Stimulated activated CD4-positive, alpha-beta T cell treated with anti-CD3 and anti-CD28 coated beads, Interleukin-1b, Interleukin-23, amount 100 ng/mL, for 4 hours (primary cell): ENCODE data around the gene PLA2G4E.

Source experiments
- DNase-seq, 2 donors: peaks; one replicate each; pipeline ENCODE4 v3.0.0-alpha.2; 2020; ENCODE audit warnings: low read depth in 2 of 2

PLA2G4E gene

DNA sequence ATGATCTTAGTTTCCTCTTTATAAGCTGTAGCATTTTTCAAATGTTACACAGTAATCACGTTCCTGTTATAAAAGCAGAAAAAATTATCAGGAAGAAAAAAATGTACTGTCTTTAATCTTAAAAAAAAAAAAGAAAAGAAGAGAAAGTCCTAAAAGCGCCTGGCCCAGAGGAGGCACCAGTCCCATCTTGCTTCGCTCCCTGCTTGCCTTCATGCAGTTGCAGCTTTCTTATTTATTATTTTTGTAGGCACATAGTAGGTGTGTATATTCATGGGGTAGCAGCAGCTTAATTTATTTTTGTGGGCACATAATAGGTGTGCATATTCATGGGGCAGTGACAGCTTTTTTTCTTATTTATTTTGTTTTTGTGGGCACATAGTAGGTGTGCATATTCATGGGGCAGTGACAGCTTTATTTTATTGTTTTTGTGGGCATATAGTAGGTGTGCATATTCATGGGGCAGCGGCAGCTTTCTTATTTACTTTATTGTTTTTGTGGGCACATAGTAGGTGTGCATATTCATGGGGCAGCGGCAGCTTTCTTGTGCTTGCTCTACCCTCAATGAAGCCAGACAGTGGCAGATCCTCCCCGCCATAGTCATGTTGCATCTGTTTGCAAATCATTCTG lies 43.0 kb downstream of the PLA2G4E start:
- no peak for DNase-seq

- no peak for DNase-seq
These were observed 45.2 kb downstream of the PLA2G4E start for GRCh38 chr15:41975669-41976068.

- DNase-seq: no peak
These were observed 46.8 kb downstream of the PLA2G4E start for GRCh38 chr15:41974041-41974440.

- DNase-seq: peak; percentile 87 to 90
These were observed 48.3 kb downstream of the PLA2G4E start, which contains the start of gene EHD4 for GRCh38 chr15:41972253-41973242. EHD4 (minus strand) TSS chr15:41972557; CDS start chr15:41972494, 63 bp downstream.

- no peak for DNase-seq
These were observed 49.0 kb downstream of the PLA2G4E start for GRCh38 chr15:41971895-41972252.

GRCh38 chr15:41971089-41971894 lies 49.5 kb downstream of the PLA2G4E start:
- DNase-seq: peak; percentile 61 to 68

DNA sequence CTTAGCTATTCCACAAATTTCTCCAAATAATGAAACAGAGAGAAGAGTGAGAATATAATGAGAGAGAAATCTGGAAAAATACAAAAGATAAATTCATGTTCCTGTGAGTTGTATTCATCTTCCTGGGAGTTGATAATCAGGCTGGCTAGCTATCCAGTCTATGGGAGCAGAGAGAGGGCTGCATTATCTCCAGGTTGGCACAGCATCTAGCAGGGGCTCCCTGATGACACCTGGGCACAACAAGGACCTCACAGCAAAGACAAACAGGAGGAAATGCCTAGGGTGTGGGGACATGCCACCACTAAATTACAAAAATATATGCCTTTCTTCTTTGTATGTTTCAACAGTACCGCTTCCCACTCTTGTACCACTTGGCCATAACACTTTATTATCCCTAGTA lies 50.4 kb downstream of the PLA2G4E start:
- DNase-seq: no peak

DNA sequence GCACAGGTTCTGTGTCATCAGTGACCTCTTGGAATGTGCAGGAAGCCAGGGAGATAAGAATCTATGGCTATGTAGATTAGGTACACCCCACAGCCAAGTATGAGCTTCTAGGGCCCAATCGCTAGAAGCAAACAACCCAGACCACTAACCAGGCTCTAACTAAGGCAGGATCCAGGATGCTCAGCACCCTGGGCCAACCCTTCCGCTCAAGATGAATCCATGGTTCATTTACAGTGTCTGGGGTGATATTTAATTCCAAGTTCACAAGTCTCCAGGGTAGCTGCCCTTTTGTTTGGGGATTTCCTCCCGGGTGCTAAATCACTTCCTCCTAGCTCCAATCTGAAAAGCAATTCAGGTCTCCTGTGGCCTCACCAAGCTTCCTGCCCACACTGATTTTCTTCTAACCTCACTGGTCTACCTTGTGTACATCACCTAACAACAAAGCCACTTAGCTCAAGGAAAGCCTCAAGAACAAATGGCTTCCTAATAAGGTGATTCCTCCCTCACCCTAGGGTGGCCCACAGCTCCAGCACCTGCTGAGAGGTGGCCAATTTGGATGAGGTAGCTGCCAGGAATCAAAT lies 50.9 kb downstream of the PLA2G4E start:
- no peak for DNase-seq

GRCh38 chr15:41968701-41969100 lies 52.1 kb downstream of the PLA2G4E start:
- DNase-seq: no peak

DNA sequence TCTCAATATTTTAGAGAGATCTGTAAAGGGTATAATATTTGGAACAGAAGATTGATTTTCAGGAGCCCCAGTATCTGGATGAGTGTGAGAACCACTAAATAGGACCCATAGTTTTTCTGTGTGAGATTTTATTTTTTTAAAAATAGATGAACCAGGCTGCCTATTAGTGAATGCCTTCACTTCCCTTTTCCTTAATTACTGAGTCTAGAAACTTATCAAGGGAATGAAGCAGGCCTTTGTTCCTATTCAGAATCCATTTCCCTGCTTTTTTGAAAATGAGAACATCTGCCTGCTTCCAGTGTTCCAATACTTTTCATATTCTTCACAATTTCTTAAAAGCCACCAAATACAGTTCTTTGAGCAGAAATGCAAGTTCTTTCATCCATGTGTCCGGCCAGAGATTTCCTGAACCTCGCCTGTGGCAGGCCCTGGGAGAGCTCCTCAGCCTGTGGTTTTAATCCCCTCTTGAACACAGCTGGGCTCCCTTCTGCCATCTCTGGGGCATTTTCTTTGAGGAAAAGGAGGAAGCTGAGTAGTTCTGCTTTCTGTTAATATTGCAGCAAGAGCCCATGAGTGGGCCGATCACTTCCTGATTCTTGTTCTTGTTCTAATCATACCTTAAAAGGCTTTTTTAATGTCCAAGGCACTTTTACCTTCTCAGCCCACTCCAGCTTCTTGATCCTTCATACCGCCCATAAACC lies 53.2 kb downstream of the PLA2G4E start:
- no peak for DNase-seq

DNA sequence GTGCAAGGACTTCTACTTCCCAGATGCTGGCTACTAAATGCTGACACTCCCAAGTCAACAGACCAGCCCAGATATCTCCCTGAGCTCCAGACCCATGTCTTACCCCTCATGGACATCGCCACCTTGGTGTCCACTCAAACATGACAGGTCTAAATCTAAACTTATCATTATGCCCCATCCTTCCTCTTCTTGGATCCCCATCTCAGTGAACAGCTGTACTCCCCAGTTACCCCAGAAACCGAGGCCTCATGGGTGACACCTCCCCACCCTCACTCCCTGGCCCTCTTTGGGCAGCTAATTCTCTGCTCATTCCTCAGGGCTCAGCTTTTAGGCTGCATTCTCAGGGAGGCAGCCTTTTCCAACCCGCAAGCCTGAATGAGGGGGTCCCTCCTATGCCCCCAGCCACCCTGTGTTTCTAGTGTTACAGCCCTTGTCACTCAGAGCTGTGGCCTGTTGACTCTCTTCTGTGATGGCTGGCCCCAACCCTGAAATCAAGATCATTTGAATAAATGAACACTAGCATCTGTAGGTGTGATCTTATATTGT lies 53.8 kb downstream of the PLA2G4E start:
- no peak for DNase-seq

DNA sequence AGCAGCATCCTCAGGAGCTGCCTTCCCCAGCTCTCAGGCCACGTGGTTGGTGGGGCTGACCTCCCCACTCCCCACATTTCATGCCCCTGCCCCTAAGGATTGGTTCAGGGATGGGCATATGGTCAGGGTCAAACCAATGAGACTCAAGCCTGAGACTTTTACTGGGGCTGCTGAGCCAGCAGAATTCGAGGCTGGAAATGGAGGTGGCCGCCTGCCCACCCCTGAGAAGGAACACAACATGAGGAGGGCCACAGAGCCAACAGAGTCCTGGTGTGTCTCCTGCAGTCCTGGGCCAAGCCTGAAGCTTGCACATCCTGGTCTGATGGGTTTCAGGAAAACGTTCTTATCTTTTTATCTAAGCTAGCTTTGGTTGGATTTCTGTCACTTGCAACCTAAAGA lies 54.4 kb downstream of the PLA2G4E start:
- DNase-seq: no peak

DNA sequence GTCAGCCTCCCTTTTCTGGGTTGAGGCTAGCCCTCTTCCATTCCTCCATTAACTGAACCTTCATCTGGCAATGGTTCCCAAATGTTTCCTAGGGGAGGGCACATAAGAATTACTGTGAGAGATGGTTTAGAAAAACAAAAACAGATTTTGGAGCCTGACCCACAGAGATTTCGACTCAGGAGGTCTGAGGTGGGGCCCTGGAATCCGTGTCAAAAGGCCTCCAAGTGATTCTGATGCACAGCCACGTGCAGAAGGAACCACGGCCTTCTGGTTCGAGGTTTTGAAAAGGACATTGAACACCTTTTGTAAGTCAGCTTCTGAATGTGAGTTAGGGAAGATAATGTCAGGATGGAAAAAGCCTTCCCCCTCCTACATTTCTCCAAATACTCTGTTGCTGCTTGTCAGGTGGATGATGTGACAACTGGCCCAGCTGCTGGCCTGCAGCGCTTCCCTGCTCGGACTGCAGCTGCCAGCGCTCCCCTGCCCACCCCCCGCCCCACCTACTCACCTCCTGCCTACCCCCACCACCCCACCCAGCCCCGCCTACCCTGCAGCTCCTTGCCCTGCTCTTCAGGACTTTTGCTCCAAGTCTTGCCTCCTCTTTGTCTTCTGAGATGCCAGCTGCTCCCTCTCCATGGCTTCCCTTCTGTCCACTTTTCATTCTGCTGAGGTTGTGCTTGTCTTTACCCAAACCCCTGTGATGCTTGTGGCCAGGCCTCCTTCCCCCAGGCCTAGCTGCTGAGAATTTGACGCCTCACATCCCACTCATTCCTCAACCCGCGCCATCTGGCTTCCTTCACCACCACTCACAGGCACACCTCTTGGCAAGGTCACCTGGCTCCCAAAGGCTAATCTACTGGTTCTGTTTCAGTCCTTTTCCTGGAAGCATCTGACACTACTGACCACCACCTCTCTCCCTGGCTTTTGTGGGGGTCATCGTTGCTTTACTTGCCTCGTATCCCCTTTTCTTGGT lies 55.1 kb downstream of the PLA2G4E start:
- DNase-seq: no peak

- no peak for DNase-seq
These were observed 59.1 kb downstream of the PLA2G4E start for GRCh38 chr15:41961595-41962202.

DNA sequence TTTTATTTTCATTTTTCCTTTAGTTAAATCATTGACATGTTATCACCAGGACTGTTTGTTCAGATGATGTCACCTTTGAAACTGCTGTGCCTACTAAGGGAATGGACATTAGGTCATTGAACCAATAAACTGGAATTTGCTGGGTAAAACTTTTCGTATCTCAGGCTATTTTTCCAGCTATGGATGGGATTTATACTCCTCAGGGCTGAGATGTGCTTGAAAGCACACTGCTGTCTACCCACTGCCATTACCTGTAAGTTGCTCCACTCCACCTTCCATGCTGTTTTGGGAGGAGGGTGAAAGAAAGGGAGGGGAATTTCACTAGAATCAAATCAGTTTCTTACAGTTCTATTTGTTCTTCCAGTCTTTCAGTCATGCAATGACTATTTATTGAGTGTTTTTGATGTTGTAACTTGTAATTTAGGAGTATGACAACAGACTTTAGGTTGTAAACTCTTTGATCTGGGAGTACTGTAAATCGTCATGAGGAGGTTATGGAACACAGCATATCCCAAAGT lies 59.8 kb downstream of the PLA2G4E start:
- no peak for DNase-seq

DNA sequence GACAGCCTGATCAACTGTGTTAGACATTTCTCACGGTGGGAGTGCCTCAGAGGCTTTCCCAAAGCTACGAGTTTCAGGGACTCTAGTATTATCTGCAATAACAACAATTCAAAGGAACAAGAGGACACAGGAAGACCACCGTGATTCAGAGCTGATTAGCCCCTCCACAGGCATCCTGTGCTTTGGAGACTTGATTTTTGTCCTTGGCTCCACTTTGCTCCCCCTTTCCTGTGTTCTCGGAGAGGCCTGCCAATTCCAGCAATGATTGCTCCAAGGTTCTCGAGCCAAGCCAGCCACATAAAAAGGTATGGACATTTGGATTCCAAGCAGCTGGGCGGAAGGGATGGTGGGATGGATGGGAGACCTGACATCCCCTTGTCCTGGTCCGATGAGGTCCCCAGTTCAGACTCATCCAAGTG lies 62.8 kb downstream of the PLA2G4E start:
- no peak for DNase-seq

DNA sequence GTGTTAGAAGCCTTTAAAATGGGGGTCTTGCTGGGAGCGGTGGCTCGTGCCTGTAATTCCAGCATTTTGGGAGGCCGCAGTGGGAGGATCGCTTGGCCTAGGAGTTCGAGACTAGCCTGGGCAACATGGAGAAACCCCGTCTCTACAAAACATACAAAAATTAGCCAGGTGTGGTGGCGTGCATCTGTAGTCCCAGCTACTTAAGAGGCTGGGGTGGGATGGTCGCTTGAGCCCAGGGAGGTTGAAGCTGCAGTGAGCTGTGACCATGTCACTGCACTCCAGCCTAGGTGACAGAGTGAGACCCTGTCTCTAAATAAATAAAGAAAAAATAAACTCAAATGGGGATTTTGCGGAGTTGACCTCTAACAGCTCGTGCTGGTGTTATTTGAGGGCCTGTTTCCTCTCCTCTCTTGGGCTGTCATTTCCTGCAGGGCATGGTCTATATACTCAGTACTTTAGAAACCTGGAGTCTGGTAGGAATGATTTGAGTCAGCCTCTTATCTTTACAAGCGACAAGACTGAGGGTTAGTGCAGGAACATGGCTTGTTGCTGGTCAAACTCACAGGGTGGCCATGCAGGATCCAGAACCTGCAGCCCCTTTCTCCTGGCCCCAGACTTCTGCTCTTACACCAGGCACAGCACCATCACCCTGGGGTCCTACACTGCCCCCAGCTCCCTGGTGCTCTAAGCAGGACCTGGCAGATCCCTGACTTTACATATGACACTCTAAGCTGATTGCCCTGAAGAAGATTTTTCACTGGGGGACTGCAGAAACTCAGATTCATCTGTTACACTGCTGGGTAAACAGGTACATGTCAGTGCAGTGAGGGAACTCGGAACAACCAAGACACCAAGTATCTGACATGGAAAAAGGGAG lies 63.6 kb downstream of the PLA2G4E start:
- no peak for DNase-seq
